ENCODE results near the gene PAPPA.

PAPPA gene

GRCh38 chr9:116280529-116280928 lies 126.9 kb downstream of the PAPPA start:
- DNase-seq, result no peak

DNA sequence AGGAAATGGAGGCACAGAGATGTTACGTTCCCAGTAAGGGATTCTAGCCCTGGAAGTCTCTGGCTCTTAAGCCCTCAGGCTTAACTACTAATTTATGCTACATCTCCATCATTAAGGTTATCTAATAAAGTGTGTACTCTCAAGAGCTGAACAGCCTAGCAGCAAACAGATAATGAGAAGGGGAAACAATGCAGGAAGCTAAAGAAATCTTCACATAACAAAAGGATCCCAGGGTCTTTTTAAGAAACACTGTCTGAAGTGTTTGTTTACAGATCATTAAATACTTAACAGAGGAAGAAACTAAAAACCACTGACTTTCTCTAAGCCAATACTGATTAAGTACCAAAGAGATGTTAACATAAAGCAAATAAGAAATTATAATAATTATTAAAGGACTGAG lies 129.0 kb downstream of the PAPPA start:
- no peak for DNase-seq

- DNase-seq, result no peak
Observed at GRCh38 chr9:116284518-116284917, 130.9 kb downstream of the PAPPA start.

- DNase-seq, result no peak
Observed at GRCh38 chr9:116285320-116285719, 131.7 kb downstream of the PAPPA start.

- DNase-seq, result no peak
Observed at GRCh38 chr9:116286297-116286696, 132.7 kb downstream of the PAPPA start.

DNA sequence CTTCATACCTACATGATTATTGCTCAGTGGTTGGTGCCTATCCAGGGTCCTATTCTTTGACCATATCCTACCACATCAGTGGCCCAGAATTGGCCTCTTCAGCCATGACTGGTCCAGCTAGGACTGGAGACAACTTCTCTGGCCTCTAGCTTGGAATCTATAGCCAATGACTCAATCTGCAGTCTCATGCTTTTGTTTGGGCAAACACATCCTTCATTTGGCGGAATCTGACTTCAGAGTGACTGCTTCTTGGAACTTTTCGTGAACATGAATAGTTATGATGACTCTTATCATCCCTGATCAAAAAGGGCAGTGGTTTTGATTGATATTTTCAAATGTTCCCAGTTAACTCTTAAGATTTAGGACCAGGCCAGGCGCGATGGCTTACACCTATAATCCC lies 134.1 kb downstream of the PAPPA start:
- no peak for DNase-seq

- DNase-seq, result no peak
Observed at GRCh38 chr9:116288658-116289057, 135.1 kb downstream of the PAPPA start.

- no peak for DNase-seq
Observed at GRCh38 chr9:116297346-116297745, 143.8 kb downstream of the PAPPA start.

GRCh38 chr9:116298249-116298648 lies 144.7 kb downstream of the PAPPA start:
- DNase-seq, result no peak

GRCh38 chr9:116298878-116299391 lies 145.3 kb downstream of the PAPPA start:
- DNase-seq, result no peak

DNA sequence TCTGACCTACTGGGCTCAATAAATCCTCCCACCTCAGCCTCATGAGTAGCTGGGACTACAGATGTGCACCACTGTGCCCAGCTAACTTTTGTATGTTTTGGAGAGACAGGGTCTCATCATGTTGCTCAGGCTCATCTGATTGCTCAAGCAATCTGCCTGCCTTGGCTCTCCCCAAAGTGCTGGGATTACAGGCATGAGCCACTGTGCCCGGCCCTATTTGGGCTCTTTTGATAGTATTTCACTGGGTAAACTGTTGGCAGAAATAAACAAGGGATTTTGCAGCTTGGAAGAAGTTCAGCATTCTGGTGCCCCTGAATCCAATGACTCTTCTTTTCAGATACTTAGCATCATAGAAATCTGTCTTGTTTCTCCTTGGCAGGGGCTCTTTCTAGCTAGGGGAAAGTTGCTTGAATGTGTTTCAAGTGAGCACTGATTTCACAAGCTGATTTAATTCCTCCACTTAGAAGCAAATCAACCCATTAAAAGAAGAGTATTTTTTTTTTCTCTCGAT lies 146.8 kb downstream of the PAPPA start:
- DNase-seq, result no peak

- no peak for DNase-seq
Observed at GRCh38 chr9:116303270-116303669, 149.7 kb downstream of the PAPPA start.

DNA sequence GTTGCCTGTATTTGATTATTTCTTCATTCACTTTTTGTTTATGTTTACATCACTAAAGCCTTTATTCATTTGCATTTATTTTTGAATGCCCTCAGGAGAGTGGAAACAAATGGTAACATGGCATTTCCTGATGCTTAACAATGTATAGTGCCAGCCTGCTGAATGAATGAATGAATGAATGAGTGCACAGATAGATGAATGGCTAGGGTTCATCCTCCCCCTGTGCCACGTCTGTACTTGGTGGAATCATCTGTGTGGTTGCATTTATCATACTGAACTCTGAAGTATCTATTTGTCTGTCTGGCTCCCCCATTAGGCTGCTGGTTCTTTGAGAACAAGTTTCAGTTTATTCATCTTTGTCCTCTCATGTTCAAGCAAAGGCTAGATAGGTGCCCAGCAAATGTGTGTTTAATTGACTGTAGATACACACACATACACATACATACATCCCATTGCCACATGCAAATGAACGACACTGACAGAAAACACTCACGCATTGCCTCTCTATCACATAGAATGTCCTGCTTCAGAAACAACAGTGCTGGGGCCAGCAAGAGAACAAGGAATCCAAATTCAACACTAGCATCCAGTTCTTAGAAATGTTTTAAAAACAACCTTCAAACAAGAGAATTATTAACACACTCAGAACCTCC lies 150.4 kb downstream of the PAPPA start:
- DNase-seq, result no peak

- no peak for DNase-seq
Observed at GRCh38 chr9:116304761-116305160, 151.2 kb downstream of the PAPPA start.

DNA sequence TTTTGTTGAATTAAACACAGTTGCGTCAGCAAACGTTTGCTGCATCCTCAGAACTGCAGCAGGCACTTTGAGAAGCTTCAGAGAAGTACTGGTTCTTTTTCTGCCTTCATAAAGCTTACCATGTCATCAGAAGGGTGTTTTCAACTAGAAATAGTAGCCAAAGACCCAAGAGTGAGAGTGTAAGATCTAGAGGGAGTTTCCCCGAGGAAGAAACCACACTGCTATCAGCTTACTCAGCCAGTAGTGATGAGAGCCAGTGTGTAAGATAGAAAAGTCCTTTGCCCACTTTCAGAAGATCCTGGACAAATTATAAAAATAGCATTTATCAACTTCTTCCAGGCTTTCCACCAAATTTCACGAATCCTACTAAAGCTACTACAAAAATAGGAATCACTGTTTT lies 154.5 kb downstream of the PAPPA start:
- no peak for DNase-seq

DNA sequence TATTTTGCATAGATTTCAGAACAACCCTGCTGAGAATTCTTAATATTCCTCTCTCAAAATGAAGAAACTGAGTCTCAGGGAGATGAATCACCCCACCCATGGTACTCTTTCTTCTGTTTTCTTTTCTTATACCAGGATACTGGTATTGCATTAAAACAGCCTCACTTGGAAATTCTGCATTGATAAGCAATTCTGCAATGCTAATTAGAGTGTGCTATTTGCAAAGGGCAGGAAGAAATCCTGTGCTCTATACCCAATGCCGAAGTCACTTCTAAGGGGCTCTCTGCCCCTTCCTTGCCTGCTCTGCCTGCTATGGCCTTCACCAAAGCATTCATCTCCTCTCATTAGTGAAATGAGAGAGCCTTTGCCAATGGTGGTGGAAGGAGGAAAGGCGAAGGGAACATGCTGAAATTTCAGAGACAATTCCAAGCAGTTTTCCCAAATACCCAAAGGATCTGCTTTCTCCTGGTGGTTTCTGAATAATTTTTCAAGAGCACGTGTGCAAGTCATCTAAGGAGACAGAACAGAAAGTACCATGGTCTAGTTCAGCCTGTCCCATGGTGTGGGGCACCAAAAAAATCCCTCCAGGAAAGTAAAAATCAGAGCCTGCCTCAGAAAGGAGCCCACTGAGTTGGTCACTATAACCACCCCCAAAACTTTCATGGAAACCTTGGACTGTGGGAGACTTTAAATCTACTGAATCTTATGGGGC lies 156.5 kb downstream of the PAPPA start:
- DNase-seq, result no peak

GRCh38 chr9:116312221-116312620 lies 158.6 kb downstream of the PAPPA start:
- DNase-seq, result no peak

- no peak for DNase-seq
Observed at GRCh38 chr9:116313638-116314037, 160.0 kb downstream of the PAPPA start.

DNA sequence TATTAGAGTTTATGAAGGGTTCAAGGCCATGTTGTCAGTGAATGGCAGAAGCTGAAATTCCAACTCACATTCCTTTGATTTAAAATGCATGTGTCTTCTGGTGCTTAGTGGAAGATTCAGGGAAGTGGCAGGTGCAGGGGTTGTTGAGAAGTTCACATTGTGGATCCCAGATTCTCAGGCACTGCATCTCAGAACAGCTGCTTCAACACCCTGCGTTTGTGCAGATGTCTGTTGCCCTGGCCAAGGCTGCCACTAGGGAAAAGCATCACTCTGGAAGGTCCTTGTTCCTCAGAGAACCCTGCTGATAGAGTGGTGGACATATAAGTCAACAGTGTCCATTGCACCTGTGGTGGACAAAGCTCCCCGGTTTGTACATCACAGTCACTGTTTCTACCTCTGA lies 162.7 kb downstream of the PAPPA start:
- DNase-seq, result no peak

- DNase-seq, result no peak
Observed at GRCh38 chr9:116317503-116317902, 163.9 kb downstream of the PAPPA start.

DNA sequence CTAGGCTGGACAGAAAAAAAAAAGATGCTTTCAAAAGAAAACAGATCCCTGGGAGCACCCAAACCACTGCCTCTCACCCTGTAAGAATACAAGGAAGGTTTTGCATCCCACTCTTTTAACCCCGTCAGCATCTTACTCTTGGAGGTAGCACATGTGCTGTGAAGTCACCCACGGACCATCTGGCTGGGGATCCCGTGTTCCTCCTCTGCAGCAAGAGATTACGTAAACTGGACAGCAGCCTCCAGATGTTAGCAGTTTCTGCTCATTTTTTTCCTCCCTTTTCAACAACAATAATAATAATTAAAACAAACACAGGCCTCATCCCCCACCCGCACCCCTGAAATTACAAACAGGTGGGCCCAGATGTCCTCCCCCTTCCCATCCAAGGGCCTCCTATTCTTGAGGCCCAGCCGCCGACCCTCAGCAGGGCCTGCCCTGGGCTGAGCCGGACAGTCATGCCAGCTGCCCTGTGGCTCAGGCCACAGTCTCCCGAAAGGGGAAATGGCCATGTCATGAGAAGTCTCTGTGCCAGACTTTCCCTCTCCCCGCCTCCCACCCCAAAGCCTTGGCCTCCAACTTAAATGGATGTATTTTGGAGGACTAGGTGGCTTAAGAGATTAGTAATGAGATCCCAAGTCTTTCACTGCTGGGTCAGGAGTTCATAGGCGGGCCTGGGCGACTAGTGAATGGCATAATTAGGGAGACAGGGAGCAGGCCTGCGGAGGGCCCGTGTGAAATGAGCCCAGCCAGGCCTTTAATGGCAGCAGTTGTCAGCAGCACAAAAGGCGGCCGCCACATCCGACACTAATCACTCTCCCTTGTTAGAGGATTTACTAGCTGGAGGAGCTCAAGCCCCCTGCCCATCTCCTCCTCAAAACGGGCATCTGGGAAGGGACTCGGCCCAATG lies 165.1 kb downstream of the PAPPA start:
- no peak for DNase-seq

DNA sequence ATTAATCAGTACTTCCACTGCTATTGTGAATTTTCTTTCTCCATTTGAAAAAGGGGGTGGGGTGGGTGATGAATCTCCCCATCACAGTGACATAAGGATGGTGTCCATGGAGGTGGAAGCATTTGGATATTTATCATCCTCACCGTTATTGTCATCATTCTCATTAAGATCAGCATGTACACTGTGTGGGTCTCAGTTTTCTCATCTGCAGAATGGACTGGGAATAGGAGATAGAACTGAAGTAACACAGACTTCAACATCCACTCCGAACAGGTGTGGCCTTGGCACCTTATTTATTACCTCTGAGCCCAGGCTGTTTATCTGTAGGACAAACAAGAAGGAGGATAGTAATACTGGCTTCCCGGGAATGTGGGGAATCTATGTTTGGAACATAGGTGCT lies 165.9 kb downstream of the PAPPA start:
- DNase-seq, result no peak

DNA sequence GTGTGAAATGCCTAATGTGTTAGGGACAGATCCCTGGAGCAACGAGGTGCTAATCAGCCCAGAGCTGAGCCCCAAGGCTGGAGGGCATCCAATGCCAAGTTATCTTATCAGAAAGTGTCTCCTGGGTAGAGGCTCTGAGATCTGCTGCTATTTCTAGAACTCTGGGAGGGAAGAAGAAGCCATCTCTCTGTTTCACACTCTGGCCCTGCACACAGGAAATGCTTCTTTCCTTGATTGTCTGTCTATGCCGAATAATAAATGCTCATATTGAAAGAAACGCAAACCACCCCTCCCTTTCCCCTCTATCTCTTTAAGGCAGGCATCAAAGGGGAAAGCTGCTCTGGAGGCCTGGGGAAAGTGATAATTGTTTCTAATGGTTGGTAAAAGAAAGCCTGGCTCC lies 166.7 kb downstream of the PAPPA start:
- DNase-seq, result no peak
